ENCODE measurements around the gene LMCD1.

The LMCD1 gene

DNA sequence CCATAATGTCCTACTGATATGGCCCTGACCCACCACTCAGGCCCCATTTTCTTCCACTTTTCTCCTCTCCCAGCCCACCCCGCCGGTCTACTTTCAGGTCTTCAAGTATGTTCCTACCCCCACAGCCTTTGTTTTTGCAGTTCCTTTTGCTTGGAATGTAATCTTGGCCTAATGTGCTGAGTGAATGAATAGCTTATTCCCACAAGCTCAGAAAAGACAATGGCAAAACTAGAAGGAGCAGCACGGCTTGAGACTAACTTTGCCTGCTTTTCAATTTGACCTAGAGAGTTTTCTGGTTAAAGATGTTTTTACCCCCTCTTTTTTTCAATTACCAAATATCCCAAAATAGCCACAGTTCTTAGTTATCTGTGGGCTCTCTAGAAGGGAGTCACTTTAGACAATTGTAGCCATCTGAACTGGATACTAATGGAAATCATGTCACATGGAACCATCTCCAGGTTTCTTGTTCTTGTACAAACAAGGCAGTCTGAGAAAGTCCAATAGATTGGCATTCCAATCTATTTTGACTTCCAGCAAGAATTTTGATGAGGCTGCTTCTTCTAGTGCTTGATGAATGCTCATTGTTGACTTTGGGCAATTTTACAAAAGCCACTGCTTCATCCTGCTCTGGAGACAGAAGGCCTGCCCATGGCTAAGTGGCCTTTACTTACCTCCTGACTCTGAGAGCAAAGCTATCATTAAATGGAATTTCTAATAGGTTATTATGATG is 16.3 kb upstream of the LMCD1 start:
- DNase-seq: no peak

DNA sequence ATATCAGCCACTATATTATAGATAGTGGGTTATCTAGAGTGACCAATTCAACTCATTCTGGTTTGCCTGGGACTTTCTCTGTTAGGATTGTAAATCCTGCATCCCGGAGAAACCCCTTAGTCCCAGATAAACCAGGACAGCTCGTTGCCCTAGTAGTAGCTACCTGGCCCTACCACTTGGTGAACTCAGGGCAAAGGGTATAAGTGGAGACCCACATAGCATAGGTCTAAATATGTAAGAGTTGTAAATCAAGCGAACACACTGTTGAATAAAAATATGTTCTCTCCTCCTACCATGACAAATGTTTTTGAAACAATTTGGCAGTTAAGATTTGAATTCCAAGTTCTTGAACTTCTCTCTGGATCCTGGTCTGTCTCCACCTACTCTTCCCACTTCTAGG is 15.7 kb upstream of the LMCD1 start:
- no peak for DNase-seq

DNA sequence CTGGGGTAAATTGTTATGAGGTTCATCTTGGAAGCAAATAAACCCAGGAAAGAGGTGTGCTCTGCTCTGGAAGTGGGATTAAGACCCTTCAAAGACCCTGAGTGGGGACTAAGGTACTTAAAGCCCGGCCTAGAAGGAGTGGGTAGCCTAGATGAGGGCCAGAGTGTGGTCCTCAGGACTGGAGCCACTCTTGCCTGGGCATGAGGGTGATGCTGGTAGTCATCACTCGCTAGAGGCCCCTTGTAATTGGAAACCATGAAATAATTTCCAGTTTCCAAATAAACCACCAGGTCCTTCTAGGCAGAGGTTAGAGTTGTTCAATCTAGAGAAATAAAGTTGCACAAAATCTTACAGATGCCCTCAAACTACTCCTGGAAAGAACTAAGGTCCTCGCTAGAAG is 15.2 kb upstream of the LMCD1 start:
- DNase-seq: no peak

DNA sequence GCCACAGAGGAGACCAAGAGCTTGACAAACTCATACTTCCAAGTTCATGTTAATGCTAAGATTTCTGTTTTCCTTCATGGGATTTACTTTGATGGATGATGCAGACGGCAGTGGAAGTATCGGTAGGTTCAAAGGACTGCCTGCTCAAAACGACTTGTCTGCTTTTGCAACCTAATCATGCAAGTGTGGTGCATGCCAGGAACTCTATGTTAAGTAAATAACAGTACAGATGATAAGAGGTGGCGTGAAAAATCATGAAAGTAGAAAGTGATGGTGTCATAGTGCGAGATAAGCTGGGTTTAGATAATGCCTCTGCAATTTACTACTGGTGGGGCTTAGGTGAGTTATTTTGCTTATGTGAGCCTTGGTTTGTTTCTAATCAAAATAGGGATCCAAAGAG is 14.7 kb upstream of the LMCD1 start:
- no peak for DNase-seq

- DNase-seq: no peak
Measured at GRCh38 chr3:8488411-8488810, 13.2 kb upstream of the LMCD1 start.

DNA sequence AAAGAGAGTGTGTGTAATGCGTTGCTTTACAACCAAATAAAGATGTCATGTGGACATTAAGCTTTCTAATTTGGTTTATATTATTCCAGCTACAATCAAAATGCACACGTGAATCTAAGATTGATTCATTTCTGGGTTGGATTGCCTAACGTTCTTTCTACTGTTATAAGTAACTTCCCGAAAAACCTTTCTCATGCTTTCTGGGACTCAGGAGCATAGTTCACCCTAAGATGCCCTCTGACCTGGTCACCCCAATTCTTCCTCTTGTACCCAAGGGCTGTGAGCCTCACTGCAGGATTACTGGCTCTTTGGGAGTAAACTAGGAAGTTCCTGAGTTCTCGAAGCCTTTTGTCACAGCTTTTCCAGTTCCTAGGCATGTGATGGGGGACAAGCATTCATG is 12.7 kb upstream of the LMCD1 start:
- no peak for DNase-seq

DNA sequence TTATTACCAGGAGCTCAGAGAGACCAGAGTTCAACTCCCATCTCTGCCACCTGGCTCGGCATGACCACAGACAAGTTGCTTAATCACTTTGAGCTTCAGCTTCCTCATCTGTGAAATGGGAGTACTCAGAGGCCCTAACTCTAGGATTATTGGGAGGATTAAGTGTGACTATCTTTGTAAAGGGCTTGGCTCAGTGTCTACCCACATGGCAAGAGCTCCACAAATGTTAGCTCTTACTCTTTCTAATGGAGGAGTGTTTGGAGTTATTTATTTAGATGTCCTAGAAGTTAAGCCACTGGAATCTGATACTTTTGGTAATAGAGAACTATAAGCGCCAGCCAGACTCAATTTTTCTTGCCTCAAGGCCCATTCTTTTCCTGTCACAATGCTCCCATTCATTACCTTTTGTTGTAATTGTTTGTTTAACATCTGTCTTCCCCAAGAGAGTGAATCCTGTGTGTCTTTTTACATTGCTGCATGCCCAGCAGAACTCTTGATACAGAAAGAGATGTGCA is 12.3 kb upstream of the LMCD1 start:
- no peak for DNase-seq

DNA sequence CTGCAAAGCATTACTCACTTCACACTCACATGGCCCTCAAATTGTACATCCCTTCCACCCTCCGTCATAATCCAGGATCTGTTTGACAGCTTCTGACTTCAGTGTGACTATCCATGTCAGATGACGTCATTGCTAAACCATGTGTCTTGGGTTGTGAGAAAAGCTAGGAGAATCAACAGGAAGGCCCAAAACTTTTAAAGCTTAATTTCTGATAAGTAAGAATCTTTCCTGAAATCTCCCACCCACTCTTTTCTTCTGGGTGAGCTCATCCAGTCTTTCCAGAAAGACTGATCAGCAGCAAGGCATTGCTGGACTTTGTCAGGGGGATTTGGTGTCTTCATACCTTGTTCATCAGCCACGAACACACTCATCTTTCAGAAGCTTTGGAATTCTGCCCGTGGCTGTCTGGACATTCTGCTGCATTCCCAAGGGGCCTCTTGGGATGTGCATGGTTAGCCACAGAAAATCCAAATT is 11.5 kb upstream of the LMCD1 start:
- DNase-seq: no peak

DNA sequence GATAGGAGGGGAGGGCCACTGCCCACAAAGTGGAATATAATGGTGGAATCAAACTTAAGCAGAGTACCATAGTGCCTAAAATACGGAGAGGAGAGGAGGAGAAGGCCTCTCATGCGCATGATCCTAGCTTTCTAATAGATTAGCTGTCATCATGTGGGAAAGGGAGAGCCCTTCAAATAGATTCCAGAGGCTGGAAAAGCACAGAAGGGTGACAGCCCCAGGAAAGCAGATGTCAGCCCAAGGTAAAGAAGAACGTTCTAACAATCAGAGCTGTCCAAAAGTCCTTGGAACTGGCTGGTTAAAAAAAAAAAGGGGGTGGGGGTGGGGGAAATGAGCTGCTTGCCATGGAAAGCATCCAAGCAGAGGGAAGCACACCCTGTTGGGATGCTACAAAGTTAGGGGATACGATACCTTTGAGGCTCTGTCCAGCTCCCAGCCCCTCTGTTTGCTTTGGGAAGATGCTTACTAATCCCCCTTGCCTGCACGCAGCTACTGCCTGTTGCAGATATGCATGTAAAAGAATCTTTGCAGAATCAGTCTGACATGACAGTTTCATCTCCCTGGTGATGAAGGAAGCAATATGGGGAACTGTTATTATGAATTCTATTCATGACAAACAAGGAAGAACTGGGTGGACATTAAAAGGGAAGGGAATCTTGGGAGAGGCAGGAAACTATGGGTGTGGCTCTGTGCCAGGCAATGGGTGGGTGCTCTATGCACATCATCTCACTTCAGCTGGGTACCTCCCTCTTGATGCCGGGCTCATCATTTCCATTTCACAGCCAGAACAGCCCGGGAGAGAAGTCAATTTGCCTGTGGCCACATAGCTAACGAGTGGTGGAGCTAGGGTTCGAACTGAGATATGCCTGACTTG is 10.1 kb upstream of the LMCD1 start:
- DNase-seq: no peak

- DNase-seq: no peak
Measured at GRCh38 chr3:8492744-8493511, 8.7 kb upstream of the LMCD1 start.

DNA sequence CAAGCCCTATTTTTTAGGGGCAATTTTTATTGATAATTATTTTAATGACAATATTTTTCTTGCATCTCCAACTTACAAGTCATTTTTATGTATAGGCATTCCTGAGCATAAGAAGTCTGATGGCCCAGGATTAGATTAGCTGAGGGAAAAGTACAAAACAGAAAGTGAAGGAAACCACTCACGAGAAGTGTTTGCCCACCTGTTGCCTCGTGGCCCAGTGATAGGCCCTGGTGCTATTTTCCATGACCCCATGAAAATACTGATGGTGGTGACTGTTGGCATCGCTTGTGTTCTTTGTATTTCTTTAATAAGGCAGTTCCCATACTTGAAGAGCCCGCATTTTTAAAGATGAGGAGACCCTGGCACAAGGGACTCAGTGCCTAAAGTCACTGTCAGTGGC is 7.9 kb upstream of the LMCD1 start:
- no peak for DNase-seq

- no peak for DNase-seq
Measured at GRCh38 chr3:8494327-8494726, 7.3 kb upstream of the LMCD1 start.

DNA sequence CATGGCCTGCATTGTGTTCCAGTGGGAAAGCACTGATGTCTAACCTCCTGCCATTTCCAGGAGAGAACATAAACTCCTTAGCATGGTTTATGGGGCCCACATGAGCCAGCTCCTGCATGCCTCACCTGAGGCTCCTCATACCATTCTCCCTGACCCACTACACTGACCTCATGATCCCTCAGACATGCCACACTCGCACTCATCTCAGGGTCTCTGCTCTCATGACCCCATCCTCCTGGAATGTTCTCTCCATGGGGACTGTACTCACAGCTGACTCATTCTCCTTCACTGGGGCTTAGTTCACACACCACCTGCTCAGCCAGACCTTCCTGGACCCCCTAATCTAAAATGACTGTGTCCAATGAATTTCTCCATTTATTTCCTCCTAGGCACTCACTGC is 4.0 kb upstream of the LMCD1 start:
- no peak for DNase-seq

DNA sequence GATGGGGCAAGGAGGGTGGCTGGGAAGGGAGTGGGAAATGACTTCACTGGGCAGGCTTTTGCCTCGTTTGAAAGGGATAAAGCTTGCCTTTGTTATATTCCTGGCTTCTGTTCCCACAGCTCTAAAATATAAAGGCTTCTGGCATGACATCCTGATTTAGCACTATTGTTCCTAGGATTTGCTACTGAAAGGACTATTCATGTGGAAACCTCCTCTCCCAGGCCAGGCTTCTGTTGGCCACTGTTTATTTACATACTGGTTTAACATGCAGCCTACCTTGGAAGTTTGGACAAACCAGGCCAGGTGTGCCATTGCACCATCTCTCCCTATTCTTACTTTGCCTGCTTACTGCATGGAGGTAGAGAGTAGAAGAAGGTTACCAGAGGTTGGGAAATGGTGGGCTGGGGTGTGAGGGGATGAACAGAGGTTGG is 2.4 kb upstream of the LMCD1 start:
- DNase-seq: no peak

DNA sequence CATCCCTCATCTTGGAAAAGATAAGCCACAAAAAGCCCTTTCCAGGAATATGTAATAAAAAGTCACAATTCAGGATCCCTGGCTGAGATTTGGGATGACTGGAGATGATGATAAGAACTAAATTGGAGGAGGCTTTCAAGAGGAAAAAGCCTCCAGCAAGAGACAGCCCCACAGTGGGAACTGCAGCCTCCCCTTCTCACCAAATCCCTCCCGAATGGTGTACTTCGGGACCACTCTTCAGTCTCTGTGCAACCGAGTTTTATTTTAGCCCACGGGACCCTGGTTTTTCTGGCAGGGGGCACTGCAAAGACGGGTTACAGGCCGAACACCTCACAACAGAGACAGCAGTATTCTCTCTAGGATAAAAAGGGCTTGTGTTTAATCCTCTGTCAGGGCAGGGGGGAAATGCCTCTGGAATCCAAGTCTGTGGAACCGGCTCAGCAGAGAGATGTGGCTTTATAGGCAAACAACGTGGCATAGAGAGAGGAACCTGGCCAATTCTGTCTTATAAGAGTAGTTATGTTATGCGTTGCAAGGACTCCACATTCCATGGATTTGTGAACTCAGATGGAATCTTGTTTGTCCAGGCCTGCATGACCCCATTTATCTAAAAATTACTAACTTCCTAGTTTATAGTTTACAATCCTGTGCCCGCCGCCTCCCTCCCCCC is 1.2 kb upstream of the LMCD1 start:
- no peak for DNase-seq

- no peak for DNase-seq
Measured at GRCh38 chr3:8500989-8501370, 643 bp upstream of the LMCD1 start.

DNA sequence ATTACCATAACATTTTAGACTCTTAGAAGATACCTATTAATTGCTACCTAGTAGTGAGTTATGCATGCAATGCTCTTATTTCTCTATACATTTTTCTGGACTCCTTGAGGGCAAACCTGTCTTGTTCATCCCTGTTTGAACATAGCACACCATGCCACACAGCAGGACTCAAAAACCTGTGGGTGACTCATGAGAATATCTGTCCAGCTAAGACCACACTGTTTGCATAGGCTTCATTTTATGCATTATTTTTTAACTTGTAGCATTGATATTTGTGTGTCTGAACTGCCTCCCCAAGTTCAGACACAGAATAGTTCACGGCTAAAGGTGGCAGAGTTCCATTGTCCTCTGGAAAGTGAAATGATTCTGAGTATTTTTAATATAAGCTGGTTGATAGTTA is 1.8 kb downstream of the LMCD1 start:
- DNase-seq: no peak

DNA sequence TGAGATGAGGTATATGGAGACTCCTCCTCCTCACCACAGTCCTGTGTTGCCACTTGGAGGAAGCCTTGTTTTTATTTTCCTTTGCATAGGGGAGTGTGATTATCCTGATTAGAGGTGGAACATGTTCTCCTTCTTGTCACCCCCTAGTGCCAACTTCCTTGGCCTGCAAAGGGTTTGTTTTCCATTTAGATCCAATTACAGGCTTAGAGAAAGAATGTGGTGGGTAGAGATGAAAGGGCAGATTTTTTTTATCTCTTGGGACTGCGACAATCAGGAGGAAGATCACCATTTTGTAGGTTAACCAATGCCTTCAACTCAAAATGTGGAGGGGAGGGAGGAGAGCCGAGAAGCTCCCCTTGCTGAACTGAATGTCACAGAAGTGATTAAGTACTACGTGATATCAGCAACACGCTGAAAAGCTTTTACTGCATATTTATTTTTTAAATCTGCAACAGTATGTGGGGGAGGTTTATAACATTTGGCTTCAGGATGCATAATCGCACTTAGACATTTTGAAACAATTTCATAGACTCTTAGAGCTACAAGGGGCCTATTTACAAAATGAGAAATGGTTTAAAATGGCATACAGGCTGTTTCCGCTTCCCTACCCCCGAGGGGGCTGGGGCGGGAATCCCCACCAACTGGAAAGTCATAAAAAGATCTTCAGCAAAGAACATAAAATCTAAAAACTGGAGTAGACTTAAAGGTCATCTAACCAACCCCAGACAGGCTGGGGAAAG is 2.4 kb downstream of the LMCD1 start:
- no peak for DNase-seq

DNA sequence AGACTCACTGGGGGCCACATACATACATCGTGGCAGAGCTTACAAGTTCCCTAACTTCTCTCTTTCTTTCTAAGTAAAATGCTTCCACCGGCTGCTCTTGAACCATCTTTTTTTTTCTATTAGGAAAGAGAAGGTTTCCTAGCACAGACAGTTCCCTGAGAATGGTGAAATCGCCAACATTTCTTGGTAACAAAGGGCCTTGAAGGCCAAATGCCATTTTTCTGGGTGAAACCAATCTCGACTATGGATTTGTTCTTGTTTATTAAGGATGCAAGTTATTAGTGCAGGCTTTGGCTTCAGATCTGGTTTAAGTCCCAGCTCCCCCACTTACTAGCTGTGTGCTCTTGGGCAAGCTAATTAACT is 3.0 kb downstream of the LMCD1 start:
- DNase-seq: no peak

- DNase-seq: no peak
Measured at GRCh38 chr3:8505621-8506020, 4.0 kb downstream of the LMCD1 start.

- DNase-seq: no peak
Measured at GRCh38 chr3:8506571-8507061, 5.0 kb downstream of the LMCD1 start.

GRCh38 chr3:8507496-8507895 is 5.9 kb downstream of the LMCD1 start:
- DNase-seq: no peak
